CD4-positive, alpha-beta T cell treated with Interleukin-2 at 100 ng/mL for 4 hours (primary cell): ENCODE measurements around the gene TRMT10B.
"Not testable (repeated sequence)": the region's sequence is repeated elsewhere in the genome, so short reads cannot be mapped to it uniquely, and the experiment has no call there.

ENCODE experiments used
- DNase-seq: peaks from one replicate; pipeline ENCODE4 v3.0.0-alpha.2; 2020; ENCODE audit warnings: low spot score

Gene TRMT10B

DNA sequence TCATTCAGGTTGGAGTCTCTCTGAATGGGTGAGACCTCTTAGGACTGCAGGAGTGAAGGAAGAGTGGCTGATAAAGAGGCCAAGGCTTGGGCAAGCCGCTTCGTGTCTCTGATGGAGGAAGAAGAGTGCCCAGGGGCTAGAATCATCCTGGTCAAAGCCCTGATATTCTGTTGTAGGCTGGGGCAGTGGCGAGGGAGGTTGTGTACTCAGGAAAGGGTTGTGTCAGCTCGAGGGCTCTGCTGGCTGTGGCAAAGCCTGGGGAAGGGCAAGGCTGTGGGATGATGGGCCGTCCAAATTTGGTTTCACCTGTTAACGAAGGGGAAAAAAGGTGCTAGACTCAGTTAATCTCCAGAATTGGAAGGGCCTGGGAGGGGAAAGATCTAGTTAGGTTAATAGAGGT, 2.4 kb upstream of the TRMT10B start:
- no peak for DNase-seq

DNA sequence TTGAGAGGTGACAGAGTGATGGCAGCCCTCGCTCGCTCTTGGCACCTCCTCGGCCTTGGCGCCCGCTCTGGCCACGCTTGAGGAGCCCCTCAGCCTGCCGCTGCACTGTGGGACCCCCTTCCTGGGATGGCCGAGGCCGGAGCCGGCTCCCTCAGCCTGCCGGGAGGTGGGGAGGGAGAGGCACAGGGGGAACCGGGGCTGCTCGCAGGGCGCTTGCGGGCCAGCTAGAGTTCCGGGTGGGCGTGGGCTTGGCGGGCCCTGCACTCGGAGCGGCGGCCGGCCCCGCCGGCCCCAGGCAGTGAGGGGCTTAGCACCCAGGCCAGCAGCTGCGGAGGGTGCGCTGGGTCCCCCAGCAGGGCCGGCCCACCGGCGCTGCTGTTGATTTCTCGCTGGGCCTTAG, 1.9 kb upstream of the TRMT10B start:
- not testable (repeated sequence) for DNase-seq

DNA sequence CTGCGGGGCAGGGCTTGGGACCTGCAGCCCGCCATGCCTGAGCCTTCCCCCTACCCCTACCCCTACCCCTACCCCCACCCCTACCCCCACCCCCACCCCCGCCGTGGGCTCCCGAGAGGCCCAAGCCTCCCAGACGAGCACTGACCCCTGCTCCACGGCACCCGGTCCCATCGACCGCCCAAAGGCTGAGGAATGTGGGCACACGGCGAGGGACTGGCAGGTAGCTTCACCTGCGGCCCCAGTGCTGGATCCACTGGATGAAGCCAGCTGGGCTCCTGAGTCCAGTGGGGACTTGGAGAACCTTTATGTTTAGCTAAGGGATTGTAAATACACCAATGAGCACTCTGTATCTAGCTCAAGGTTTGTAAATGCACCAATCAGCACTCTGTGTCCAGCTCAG, 1.5 kb upstream of the TRMT10B start:
- DNase-seq: not testable (repeated sequence)

DNA sequence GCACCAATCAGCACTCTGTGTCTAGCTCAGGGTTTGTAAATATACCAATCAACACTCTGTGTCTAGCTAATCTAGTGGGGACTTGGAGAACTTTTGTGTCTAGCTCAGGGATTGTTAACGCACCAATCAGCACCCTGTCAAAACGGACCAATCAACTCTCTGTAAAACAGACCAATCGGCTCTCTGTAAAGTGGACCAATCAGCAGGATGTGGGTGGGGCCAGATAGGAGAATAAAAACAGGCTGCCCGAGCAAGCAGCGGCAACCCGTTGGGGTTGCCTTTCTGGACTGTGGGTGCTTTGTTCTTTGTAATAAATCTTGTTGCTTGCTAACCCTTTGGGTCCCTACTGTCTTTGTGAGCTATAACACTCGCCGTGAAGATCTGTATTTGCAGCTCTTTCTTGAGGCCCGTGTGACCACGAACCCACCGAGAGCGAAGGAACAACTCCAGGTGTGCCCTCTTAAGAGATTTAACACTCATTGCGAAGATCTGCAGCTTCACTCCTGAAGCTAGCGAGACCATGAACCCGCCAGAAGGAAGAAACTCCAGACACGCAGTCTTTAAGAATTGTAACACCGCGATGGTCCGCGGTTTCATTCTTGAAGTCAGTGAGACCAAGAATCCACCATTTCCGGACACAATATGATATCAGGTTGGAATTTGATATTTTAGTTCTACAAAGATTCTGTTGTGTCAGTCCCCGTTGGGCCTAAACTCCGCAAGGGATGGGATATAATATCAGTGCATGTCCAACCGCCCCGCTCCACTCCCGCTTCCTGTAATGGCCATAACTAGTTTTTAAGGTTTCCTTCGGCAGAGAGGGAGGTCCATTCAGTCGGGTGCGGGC, 740 bp upstream of the TRMT10B start:
- no peak for DNase-seq

DNA sequence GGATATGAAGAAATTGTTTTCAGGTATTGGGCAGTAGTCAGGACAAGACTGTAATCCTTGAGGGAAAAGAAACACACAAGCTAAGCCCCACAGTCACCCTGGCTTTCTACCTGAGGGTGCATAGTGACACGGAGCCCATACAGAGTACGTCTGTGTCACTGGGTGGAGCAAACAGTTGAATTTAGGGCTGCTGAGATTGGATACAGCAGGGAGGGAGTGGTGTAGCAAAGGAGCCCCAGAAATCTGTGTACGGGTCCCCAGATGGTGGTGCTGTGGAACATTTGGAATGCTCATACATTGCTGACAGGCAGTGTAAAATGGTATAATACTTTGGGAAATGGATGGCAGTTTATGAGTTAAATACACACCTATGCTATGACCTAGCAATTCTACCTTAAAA, 5.1 kb downstream of the TRMT10B start:
- DNase-seq: no peak

DNA sequence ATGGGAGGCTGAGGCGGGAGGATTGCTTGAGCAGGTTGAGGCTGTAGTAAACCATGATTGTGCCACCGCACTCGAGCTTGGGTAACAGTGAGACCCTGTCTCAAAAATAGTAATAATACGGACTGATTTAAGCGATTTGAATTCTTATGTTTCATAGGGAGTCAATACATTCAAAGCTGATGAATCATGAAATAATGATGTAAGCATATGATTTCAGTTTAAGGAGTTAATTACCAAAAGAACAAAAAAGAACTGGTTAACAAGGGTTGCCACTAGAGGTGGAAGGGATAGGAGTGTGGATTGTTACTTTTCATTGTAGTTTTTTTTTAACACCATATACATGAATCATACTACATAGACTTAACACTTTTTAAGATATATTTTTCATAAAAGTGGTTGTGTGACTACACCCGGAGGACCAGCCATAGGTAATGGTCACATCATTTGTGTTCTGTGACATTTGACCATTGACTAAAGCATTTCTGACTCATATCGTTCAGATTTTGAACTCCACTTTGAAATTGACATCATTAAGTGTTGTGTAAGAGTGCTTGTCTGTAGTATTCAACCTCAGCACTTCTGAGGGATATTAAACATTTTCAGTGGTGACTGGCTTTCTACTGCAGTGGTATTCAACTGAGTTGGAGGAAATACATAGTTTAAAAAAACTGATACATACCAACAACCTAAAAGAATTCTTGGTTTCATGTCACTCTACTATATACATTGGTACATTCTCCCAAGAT, 7.0 kb downstream of the TRMT10B start:
- DNase-seq: no peak

DNA sequence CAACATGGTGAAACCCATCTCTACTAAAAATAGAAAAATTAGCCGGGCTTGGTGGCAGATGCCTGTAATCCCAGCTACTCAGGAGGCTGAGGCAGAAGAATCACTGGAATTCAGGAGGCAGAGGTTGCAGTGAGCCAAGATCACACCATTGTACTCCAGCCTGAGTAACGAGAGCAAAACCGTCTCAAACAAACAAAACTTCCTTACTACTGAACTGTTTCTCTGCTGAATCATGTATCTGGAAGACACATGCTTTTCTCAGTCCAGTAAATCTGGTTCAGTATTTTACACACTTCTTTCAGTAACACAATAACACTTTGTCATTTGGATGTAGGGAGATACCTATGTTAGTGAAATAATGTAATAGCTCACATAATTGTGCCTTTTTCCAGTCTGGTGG, 7.9 kb downstream of the TRMT10B start:
- no peak for DNase-seq

DNA sequence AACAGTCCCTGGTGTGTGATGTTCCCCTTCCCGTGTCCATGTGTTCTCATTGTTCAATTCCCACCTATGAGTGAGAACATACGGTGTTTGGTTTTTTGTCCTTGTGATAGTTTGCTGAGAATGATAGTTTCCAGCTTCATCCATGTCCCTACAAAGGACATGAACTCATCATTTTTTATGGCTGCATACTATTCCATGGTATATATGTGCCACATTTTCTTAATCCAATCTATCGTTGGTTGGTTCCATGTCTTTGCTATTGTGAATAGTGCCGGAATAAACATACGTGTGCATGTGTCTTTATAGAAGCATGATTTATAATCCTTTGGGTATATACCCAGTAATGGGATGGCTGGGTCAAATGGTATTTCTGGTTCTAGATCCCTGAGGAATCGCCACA, 11.7 kb downstream of the TRMT10B start:
- not testable (repeated sequence) for DNase-seq

DNA sequence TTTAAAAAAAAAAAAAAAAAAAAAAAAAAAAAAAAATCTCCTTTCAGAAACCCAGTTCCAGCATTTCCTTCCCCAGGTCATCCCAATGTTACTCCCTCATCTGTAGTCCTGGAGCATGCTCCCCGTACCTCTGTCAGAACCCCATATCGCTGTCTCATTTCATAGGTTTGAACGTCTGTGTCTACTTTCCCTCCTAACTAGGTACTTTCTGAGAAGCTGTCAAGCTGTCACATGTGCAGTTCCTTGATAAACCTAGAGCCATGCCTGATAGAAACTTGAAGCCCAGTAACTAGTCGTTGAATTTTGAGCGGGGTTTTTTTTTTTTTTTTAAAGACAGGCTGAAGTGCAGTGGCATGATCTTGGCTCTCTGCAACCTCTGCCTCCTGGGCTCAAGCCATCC, 15.7 kb downstream of the TRMT10B start:
- no peak for DNase-seq

DNA sequence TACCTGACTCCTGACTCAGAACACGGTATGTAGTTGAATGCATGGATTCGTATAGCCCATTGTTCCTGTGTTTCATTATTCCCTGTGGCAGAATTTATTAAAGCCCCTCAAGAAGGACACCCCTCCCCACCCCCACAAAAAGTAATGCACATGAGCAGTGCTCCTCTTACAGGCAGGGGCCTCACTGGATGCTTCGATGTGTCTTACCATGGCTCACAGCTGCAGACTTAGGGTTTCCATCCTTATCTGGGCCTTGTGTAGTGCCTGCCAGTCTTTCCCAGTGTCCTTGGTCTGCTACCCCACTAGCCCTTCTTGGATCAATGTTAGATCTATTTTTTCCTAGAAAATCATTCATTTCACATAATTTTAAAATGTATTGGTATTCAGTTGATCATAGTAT, 16.4 kb downstream of the TRMT10B start:
- DNase-seq: no peak

DNA sequence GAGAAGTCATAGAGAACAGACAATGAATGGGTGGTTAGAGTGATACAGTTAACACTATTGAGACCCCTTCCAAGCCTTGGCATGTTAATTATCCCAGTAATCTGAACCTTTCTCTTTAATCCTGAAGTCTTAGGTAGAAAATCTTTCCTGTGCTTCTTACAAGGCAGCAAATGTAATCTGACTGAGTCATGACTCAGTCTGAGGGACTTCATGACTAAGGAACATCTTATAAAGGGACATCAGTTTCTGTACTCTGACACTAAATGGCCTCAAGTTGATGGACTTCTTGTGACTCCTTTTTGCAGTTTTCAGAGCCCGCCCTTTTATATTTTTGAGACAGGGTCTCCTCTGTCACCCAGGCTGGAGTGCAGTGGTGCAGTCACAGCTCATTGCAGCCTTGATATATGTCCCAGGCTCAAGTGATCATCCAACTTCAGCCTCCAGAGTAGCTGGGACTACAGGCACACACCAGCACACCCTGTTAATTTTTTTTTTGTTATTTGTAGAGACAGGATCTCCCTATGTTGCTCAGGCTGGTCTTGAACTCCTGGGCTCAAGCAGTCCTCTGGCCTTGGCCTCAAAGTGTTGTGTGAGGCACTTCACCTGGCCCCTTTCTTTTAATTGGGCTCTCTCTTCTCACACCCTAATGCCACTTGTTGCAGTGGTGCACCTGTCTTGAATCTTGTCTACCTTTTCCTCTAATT, 21.8 kb downstream of the TRMT10B start:
- no peak for DNase-seq

DNA sequence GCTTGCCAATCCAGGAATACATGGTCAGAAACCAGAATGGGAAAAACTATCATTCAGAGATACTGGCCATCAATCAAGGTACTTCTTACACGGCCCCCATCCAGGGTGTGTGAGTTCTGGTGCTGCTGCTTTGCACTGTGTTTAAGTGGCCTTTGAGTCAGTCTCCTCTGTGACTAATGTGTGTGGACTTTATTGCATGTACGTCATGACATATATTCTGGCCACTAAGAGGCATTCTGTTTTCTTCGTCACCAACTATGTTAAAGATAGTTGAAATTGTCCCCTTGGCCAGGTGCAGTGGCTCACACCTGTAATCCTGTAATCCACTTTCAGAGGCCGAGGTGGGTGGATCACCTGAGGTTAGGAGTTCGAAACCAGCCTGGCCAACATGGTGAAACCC, 22.7 kb downstream of the TRMT10B start:
- DNase-seq: no peak

DNA sequence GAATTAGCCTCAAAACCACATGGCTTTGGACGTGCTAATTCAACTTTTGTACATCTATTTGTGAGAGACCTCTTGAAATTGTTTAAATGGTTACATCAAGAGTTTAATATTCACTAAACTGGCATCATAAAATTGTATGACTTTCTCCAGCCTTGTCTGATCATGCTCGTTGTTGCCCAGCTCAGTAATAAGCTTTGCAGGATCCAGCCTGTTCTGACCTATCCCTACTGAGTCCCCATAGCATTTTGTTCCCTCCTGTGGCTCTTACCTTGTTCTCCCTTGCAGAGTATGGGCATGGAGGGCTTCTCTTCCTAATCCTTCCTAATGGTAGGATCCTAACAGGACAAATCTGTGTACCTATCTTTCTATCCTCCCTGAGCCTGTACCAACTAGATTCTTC, 24.9 kb downstream of the TRMT10B start:
- DNase-seq: no peak

DNA sequence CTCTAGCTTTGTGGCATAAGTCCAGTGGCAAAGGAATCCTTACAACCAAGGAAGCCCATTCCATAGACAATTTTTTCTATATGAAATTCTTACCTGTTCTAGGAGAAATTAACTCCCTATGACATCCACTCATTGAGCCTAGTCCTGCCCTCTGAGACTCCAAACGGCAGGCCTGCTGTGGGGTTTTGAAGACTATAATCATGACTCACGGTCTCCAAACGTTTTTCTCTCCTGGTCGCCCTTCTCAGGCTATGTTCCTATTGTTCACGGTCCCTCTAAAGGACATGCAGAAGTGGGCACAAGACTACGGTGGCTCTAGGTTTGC, 30.6 kb downstream of the TRMT10B start:
- DNase-seq: no peak

DNA sequence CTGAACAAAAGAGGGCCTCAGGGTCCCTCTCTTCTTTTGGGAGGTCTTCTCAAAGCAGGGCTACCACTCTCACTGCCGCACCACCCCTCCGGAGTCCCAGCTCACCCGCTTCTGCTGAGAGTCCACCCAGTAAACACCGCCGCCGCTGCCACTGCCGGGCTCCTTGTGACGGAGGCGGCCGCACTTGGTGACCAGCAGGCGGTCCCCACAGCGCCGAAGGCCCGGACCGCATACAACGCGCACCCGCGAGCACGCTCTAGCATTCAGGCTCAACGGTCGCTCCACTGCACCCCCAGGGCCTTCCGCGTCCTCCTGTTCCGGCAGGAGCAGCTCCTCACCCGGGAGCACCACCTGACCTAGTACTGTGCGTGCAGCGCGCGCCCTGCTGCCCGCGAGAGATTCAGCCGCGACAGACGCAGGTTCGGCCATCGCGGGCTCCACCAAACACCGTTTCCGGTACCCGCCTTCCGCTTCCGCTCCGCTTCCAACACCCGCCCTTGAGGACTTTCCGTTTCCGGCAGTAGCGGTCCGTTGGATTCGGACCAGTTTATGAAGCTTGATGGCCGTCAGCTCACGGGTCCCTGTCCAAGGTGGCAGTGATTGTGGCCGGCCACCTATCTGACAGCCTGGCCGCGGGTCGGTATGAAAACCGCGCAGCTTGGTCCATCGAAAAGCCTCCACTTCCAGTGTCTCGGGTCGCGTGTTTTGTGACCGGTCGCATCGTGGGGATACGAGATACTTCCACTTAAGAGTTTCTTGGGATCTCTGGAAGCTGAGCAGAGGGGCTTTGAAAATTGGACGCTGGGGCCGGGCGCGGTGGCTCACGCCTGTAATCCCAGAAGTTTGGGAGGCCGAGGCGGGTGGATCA, 31.2 kb downstream of the TRMT10B start, which contains the start of gene EXOSC3:
Gene EXOSC3 (minus strand): TSS at position 449 of the 868 bp plus-strand sequence. CDS start 20 bp downstream, at position 429.
- peak; percentile 84 for DNase-seq

DNA sequence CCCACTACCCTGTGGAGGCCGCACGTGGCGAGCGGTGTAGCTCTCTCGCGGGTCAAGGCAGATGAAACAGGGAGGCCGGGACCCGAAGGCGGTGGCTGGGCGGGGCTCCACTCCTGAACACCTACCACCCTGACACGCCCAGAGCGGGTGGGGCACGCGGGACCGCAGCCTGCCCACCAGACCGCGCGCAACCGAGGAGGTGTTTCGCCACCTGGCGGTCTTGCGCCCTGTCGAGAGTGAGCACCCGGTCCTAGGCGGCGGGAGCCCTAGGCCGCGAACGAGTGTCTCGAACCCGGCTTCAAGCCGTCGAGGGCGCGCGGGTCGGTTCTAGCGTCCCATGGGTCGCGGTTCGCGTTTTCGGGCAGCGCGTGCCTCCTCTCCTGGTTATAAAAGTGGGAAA, 33.5 kb downstream of the TRMT10B start:
- no peak for DNase-seq

DNA sequence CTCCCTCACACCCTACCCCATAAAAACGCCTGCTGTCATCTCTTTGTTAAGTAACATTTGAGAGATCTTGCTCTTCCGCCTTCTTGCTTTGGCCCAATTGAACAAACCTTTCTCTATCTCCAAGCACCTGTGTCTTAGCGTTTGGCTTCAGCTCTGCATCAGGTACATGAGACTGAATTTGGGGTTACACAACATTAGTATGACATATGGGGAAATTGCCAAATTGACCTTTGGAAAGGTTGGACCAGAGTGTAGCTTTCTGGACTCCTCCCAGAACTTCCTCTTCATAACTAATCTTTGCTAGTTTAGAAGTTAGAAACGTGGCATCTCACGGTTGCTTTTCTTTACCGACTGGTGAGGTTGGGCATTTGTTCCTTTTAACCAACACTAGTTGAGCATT, 34.7 kb downstream of the TRMT10B start:
- DNase-seq: no peak

DNA sequence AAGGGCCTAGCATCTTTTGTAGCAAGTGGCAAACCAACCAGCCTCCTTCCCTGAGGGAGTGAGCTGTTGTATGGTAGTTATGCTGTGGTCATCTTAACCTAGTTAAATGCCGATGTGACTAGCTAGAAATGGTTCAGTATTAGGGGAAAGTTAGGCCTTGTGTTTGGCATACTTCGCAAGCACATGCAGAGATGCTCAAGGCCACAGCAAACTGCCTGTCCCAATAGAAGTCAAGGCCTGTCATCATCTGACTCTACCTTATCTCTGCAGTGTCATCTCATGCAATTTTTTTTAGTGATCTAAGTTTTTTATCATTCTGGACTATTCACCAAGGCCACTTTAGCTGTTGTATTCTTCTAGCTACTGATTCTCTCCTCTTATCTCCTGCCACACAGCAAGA, 36.5 kb downstream of the TRMT10B start:
- no peak for DNase-seq

DNA sequence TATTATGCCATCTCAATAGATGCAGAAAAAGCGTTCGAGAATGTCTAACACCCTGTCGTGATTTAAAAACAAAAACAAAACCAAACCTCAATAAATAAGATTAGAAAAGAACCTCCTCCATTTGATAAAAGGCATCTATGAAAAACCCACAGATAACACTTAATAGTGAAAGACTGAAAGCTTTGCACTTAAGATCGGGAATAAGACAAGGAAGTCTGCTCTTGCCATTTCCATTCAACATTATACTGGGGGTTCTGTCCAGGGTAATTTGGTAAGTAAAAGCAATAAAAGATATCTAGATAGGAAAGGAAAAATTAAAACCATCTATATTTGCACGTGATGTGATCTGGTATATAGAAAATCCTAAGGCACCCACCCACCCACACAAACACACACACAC, 38.5 kb downstream of the TRMT10B start:
- no peak for DNase-seq

DNA sequence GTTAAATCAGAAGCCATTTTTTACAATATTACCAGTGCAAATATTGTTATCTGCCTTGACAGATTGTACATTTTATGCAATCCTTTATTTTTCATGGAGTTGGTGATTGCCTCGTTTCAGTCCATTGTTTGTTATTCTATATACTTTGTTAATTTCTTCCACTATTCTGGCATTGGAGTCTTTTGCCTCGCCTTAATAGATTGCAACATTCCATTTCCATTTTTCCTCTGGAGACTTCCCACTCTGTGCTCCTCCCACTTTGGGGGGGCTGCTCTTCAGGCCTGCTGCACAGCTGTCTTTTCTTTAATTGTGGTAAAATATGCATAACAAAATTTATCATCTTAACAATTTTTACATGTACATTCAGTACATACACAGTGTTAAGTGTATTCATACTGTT, 42.6 kb downstream of the TRMT10B start:
- DNase-seq: no peak

DNA sequence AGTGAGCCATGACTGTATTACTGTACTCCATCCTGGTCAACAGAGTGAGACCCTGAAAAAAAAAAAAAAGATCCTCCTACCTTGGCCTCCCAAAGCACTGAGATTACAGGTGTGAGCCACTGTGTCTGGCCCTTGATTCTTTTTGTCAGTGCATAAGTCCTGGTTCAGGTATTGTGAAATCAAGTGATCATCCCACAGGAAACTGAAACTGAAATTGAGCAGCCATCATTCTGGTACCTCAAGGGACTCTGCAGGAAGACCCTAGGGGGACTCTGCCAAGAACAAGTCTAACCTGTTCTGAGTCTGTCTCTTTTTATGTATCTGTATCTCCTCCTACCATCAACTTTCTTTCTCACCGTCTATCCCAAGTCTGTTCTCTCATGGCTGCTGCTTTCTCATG, 45.1 kb downstream of the TRMT10B start:
- DNase-seq: no peak
